Astrocyte of the cerebellum (primary cell): Measurements from ENCODE around the gene OR8J1.
"Not testable (repeated sequence)": the region's sequence is repeated elsewhere in the genome, so short reads cannot be mapped to it uniquely, and the experiment has no call there.

Experiments used
- DNase-seq: peaks from one replicate; pipeline ENCODE4 v3.0.0-alpha.2; 2011; ENCODE audit warnings: low read depth
- H3K4me3 ChIP-seq: 2 replicates; pipeline ENCODE4 v1.5.1; 2011; ENCODE audit warnings: mild to moderate bottlenecking, low read depth, low read length, moderate library complexity
- CTCF ChIP-seq: IDR thresholded peaks from 2 replicates; pipeline ENCODE4 v1.5.1; 2012; ENCODE audit warnings: low read length, low read depth, moderate library complexity, mild to moderate bottlenecking; ENCODE audit errors: missing control alignments
- in situ Hi-C: cut with HindIII; loops from 2 replicates; pipeline ENCODE4 v1.10.0; 2017; ENCODE audit warnings: low sequenced_read_pairs

Gene OR8J1

GRCh38 chr11:56345739-56346138 lies 8.4 kb upstream of the OR8J1 start, which contains the start of gene OR8K1:
Gene OR8K1 (plus strand): TSS chr11:56346039. CDS start chr11:56346039, 0 bp downstream.
- DNase-seq = no peak
- in situ Hi-C loops = no loop called here
- no peak within 1 kb of the TSS for H3K4me3 ChIP-seq
- TF ChIP-seq CTCF = no peak

- no peak for DNase-seq
- TF ChIP-seq CTCF = no peak
- no peak within 1 kb of the TSS for H3K4me3 ChIP-seq
- in situ Hi-C loops = no loop called here
Observed at GRCh38 chr11:56375324-56375723, 21.2 kb downstream of the OR8J1 start, which contains the start of gene OR8U1. Gene OR8U1 (plus strand): TSS chr11:56375624. CDS start chr11:56375624, 0 bp downstream.

- no peak for DNase-seq
- no peak overlapping the region for H3K4me3 ChIP-seq
- TF ChIP-seq CTCF = no peak
- in situ Hi-C loops = no loop called here
Observed at GRCh38 chr11:56380120-56380519, 26.0 kb downstream of the OR8J1 start.

- in situ Hi-C loops = no loop called here
- H3K4me3 ChIP-seq = no peak overlapping the region
- TF ChIP-seq CTCF = no peak
- DNase-seq = no peak
Observed at GRCh38 chr11:56394381-56394780, 40.3 kb downstream of the OR8J1 start.

- H3K4me3 ChIP-seq = no peak overlapping the region
- in situ Hi-C loops = no loop called here
- no peak for DNase-seq
- no peak for TF ChIP-seq CTCF
Observed at GRCh38 chr11:56396047-56396446, 42.0 kb downstream of the OR8J1 start.

- in situ Hi-C loops, H3K4me3 ChIP-seq, DNase-seq: not testable (repeated sequence)
Observed at GRCh38 chr11:56401858-56402461, 47.9 kb downstream of the OR8J1 start.

- no peak for TF ChIP-seq CTCF
- in situ Hi-C loops = no loop called here
Observed at GRCh38 chr11:56404393-56404792, 50.3 kb downstream of the OR8J1 start.

More at GRCh38 chr11:56404393-56404792, 50.3 kb downstream of the OR8J1 start:
- H3K4me3 ChIP-seq = no peak overlapping the region
- no peak for DNase-seq
